NT2/D1 (cell line): ENCODE data around the gene PCDHA13.

Experiments used
- SUZ12 ChIP-seq: IDR thresholded peaks from 2 replicates; pipeline ENCODE4 v1.6.1; 2011; ENCODE audit not compliant: insufficient read length, insufficient read depth; ENCODE audit errors: extremely low read depth
- YY1 ChIP-seq: IDR thresholded peaks from 2 replicates; pipeline ENCODE4 v1.6.1; 2011; ENCODE audit not compliant: insufficient read length, insufficient read depth
- ZNF274 ChIP-seq: IDR thresholded peaks from 2 replicates; pipeline ENCODE4 v1.6.1; 2011; ENCODE audit warnings: mild to moderate bottlenecking, low read depth, low read length

GRCh38 chr5:140923601-140924000, 41.7 kb downstream of the PCDHA13 start:
- TF ChIP-seq ZNF274 (no peak), YY1 (no peak), SUZ12 (no peak)
